ENCODE measurements around the gene CARD19. TPM values are rescaled to one million over a fixed set of nuclear protein-coding genes. Genes with fewer than 3 reads are reported as not detected.

CARD19 gene
- total RNA-seq, 4 donors from 2014 or later, result 23.7 to 71.4 (median 40.9) TPM

DNA sequence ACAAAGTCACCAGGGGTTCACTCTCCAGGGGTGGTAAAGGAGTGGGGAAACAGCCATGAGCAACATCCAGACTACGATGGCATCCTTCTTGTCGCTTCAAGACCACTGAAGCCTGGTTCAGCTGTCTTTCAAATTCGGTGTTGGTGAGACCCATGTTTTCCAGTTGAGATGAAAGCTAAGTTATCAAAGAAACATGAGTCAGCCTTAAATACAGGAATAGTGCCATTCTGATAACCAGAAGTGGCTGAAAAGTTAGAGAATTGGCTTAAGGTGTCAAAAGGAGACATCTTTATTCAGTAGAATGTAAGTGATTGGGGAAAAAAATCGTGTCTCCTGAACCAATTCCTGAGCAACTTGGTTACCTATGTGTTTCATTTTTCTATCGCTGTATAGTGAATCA is 7.0 kb upstream of the CARD19 start:
- Histone ChIP-seq H3K4me3 (no peak overlapping the region), H3K27ac (no peak overlapping the region), H3K36me3 (no peaks in the 10 kb centered on the region), H3K4me1 (no peaks in the 10 kb centered on the region), H3K27me3 (no peaks in the 10 kb centered on the region), H3K9me3 (peaks cover 0 to 5% of the 10 kb centered on the region in 2 donors)
- intact Hi-C loops (cut with DNase I; ENCODE audit: low total_unique reads), result no loop called here
- DNase-seq, result no peak
- TF ChIP-seq POLR2A (IDR thresholded peaks at IDR 0.05), result no peak
- TF ChIP-seq, protein P1, sequence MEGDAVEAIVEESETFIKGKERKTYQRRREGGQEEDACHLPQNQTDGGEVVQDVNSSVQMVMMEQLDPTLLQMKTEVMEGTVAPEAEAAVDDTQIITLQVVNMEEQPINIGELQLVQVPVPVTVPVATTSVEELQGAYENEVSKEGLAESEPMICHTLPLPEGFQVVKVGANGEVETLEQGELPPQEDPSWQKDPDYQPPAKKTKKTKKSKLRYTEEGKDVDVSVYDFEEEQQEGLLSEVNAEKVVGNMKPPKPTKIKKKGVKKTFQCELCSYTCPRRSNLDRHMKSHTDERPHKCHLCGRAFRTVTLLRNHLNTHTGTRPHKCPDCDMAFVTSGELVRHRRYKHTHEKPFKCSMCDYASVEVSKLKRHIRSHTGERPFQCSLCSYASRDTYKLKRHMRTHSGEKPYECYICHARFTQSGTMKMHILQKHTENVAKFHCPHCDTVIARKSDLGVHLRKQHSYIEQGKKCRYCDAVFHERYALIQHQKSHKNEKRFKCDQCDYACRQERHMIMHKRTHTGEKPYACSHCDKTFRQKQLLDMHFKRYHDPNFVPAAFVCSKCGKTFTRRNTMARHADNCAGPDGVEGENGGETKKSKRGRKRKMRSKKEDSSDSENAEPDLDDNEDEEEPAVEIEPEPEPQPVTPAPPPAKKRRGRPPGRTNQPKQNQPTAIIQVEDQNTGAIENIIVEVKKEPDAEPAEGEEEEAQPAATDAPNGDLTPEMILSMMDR (IDR thresholded peaks at IDR 0.05), result no peak

DNA sequence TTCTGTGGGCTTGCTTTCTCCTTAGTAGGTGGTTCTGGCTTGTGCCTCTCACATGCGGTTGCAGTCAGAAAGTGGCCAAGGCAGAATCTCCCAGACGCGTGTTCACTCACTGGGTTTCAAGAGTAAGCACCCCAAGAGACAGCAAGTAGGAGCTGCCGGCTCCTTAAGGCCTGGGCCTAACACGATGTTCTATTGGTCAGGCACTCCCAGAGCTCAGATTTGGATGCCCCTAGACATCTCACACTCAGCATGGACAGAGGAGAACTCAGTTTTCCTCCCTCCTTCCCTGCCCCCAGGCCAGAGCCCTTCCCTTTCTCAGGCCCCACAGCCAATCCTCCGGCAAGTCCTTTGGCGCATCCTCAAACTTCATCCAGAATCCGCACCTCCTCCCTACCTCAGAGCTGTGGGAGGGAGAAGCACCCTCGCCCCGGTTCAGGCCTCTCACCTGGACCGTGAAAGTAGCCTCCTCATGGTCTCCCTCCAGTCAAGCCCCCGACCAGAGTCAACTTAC is 6.5 kb upstream of the CARD19 start:
- intact Hi-C loops (cut with DNase I; ENCODE audit: low total_unique reads), result no loop called here
- TF ChIP-seq, protein P1 (IDR thresholded peaks at IDR 0.05), result no peak
- no peak for TF ChIP-seq POLR2A (IDR thresholded peaks at IDR 0.05)

DNA sequence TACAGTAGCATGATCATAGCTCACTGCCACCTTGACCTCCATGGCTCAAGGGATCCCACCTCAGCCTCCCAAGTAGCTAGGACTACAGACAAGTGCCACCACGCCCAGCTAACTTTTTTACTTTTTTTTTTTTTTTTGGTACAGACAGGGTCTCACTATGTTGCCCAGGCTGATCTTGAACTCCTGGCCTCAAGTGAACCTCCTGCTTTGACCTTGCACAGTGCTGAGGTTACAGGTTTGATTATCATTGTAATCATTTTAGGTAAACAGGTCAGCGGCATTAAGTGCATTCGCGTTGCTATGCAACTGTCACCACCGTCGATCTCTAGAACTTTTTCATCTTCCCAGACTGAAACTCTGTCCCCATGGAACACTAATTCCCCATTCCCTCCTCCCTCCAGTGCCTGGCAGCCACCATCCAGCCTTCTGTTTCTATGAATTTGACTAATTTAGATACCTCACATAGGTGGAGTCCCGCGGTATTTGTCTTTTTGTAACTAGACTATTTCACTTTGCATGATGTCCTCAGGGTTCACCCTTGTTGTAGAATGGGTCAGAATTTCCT is 5.8 kb upstream of the CARD19 start:
- no peaks in the 10 kb centered on the region for H3K4me1 ChIP-seq
- H3K4me3 ChIP-seq, result no peak overlapping the region
- H3K27me3 ChIP-seq, result no peaks in the 10 kb centered on the region
- DNase-seq, result peak in 1 of 2 donors; percentile 2
- H3K36me3 ChIP-seq, result no peaks in the 10 kb centered on the region
- TF ChIP-seq, protein P1 (IDR thresholded peaks at IDR 0.05), result no peak
- TF ChIP-seq POLR2A (IDR thresholded peaks at IDR 0.05), result no peak
- peaks cover 0 to 5% of the 10 kb centered on the region in 2 donors for H3K9me3 ChIP-seq
- no peak overlapping the region for H3K27ac ChIP-seq
- intact Hi-C loops (cut with DNase I; ENCODE audit: low total_unique reads), result no loop called here

More for the DNA sequence above, 6.5 kb upstream of the CARD19 start:
- Histone ChIP-seq H3K4me3 (no peak overlapping the region), H3K36me3 (no peaks in the 10 kb centered on the region), H3K9me3 (peaks cover 0 to 5% of the 10 kb centered on the region in 2 donors), H3K27me3 (no peaks in the 10 kb centered on the region), H3K4me1 (no peaks in the 10 kb centered on the region), H3K27ac (no peak overlapping the region)
- DNase-seq, result peak; percentile 10 to 11

DNA sequence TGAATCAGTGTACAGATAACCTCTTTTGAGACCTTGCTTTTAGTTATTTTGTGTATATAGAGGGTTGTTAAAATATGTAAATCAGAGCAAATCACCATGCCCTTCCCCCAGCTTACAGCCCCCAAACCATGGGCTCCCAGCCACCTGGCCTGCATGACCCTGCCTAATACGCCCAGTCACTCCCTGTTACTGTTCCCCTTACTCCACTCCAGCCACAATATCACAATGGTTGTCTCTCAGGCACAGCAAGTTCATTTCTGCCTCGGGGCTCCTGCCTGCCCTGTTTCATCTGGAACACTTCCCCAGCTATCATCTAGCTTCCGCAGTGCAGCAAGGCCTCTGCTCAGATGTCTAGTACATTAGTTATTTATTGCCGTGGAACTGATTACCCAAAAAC is 5.0 kb upstream of the CARD19 start:
- peak in 1 of 2 donors; percentile 8 for DNase-seq
- Histone ChIP-seq H3K4me1 (no peaks in the 10 kb centered on the region), H3K9me3 (peaks cover 0 to 5% of the 10 kb centered on the region in 2 donors), H3K27me3 (no peaks in the 10 kb centered on the region), H3K27ac (no peak overlapping the region), H3K36me3 (no peaks in the 10 kb centered on the region), H3K4me3 (no peak overlapping the region)
- TF ChIP-seq, protein P1 (IDR thresholded peaks at IDR 0.05), result no peak
- no peak for TF ChIP-seq POLR2A (IDR thresholded peaks at IDR 0.05)
- intact Hi-C loops (cut with DNase I; ENCODE audit: low total_unique reads), result no loop called here

DNA sequence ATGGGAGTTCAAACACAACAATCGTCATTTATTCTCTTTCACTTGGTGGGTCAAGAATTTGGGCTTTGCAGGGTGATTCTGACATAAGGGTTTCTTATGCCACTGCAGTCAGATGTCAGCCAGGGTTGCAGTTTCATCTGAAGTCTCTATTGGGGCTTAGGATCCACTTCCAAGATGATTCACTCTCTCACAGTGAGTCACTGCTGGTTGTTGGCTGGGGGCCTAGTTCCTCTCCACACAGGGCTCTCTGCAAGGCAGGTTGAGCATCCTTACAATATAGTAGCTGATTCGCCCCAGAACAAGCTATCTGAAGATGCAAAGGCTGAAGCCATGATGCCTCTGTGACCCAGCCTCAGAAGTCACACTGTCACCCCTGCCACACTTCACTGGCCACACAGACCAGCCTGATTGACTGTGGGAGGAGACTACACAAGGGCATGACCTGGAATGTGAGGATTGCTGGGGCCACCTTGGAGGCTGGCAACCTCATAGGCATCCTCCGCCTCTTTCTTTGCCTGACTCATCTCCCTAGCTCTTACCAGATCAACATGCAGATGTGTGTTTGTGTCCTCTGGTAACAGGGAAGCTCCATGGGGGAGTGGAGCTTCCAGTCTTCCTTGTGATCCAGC is 4.5 kb upstream of the CARD19 start:
- Histone ChIP-seq H3K36me3 (no peaks in the 10 kb centered on the region), H3K27ac (no peak overlapping the region), H3K4me3 (no peak overlapping the region), H3K4me1 (no peaks in the 10 kb centered on the region), H3K27me3 (no peaks in the 10 kb centered on the region), H3K9me3 (peaks cover 0 to 5% of the 10 kb centered on the region in 2 donors)
- intact Hi-C loops (cut with DNase I; ENCODE audit: low total_unique reads), result no loop called here
- DNase-seq, result peak; percentile 68 to 75
- TF ChIP-seq, protein P1 (IDR thresholded peaks at IDR 0.05), result no peak
- no peak for TF ChIP-seq POLR2A (IDR thresholded peaks at IDR 0.05)
